ENCODE data around the gene DEXI. TPM values are rescaled to one million over a fixed set of nuclear protein-coding genes. Genes with fewer than 3 reads are reported as not detected.
"Not testable (repeated sequence)": the region's sequence is repeated elsewhere in the genome, so short reads cannot be mapped to it uniquely, and the experiment has no call there.

Gene DEXI
- total RNA-seq, 1 donor from 2014 or later = 35.8 TPM

- DNase-seq (ENCODE audit: extremely low spot score, unreplicated experiment) = no peak
- Mint-ChIP-seq H3K36me3 (ENCODE audit: unreplicated experiment) (peaks cover 20% of the 10 kb centered on the region), H3K4me1 (ENCODE audit: unreplicated experiment) (no peaks in the 10 kb centered on the region), H3K4me3 (ENCODE audit: unreplicated experiment) (no peak overlapping the region), H3K27ac (ENCODE audit: unreplicated experiment) (no peak overlapping the region), H3K27me3 (ENCODE audit: unreplicated experiment) (no peaks in the 10 kb centered on the region), H3K9me3 (ENCODE audit: unreplicated experiment) (no peaks in the 10 kb centered on the region)
- TF ChIP-seq, protein P1, sequence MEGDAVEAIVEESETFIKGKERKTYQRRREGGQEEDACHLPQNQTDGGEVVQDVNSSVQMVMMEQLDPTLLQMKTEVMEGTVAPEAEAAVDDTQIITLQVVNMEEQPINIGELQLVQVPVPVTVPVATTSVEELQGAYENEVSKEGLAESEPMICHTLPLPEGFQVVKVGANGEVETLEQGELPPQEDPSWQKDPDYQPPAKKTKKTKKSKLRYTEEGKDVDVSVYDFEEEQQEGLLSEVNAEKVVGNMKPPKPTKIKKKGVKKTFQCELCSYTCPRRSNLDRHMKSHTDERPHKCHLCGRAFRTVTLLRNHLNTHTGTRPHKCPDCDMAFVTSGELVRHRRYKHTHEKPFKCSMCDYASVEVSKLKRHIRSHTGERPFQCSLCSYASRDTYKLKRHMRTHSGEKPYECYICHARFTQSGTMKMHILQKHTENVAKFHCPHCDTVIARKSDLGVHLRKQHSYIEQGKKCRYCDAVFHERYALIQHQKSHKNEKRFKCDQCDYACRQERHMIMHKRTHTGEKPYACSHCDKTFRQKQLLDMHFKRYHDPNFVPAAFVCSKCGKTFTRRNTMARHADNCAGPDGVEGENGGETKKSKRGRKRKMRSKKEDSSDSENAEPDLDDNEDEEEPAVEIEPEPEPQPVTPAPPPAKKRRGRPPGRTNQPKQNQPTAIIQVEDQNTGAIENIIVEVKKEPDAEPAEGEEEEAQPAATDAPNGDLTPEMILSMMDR (IDR thresholded peaks at IDR 0.05) = no peak
Observed at GRCh38 chr16:10926094-10926493, 16.2 kb downstream of the DEXI start.

- not testable (repeated sequence) for H3K27ac Mint-ChIP-seq (ENCODE audit: unreplicated experiment); H3K4me3 Mint-ChIP-seq (ENCODE audit: unreplicated experiment); H3K27me3 Mint-ChIP-seq (ENCODE audit: unreplicated experiment); DNase-seq (ENCODE audit: extremely low spot score, unreplicated experiment); H3K4me1 Mint-ChIP-seq (ENCODE audit: unreplicated experiment); H3K9me3 Mint-ChIP-seq (ENCODE audit: unreplicated experiment)
- H3K36me3 Mint-ChIP-seq (ENCODE audit: unreplicated experiment) = peaks cover 20% of the 10 kb centered on the region
Observed at GRCh38 chr16:10925285-10925684, 17.0 kb downstream of the DEXI start.

DNA sequence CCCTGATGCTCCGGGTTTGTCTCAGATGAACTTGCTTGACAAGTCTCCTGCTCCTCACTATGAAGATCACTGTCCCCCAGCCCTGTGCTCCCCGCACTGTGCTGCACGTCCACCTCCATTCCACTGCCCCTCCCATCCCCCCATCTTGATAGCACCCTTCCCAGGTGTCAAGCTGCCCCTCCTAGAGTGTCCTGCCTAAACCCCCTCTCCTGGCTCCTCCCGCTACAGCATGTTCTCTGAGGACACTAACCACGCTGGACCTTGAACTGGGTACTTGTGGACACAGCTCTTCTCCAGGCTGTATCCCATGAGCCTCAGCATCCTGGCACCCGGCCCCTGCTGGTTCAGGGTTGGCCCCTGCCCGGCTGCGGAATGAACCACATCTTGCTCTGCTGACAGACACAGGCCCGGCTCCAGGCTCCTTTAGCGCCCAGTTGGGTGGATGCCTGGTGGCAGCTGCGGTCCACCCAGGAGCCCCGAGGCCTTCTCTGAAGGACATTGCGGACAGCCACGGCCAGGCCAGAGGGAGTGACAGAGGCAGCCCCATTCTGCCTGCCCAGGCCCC, 18.5 kb downstream of the DEXI start:
- Mint-ChIP-seq H3K4me1 (ENCODE audit: unreplicated experiment) (peaks cover 2% of the 10 kb centered on the region), H3K27ac (ENCODE audit: unreplicated experiment) (no peak overlapping the region), H3K27me3 (ENCODE audit: unreplicated experiment) (no peaks in the 10 kb centered on the region), H3K4me3 (ENCODE audit: unreplicated experiment) (no peak overlapping the region), H3K36me3 (ENCODE audit: unreplicated experiment) (peaks cover 16% of the 10 kb centered on the region), H3K9me3 (ENCODE audit: unreplicated experiment) (no peaks in the 10 kb centered on the region)
- TF ChIP-seq, protein P1 (IDR thresholded peaks at IDR 0.05) = no peak
- DNase-seq (ENCODE audit: extremely low spot score, unreplicated experiment) = no peak

DNA sequence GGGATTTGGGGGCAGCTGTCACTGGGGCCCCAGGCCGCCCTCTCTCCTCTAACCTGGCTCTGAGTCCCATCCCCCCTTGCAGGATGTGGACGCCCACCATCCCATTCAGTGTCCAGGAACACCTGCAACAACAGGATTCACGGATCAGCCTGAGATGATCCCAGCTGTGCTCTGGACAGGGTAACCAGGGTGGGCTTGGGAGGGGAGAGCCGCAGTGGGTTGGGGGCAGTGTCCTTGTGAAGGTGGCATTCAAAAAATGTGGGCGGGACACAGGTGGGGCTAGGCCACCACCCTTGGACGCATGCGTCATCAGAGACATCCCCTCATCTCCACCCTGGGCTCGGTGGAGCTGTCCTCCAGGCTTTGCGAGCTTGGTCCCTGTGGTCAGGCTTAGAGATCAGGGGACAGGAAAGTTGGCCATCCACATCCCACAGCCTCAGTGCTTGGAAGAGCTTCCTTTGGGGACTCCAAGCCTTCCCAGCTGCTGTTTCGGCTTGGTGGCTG, 19.1 kb downstream of the DEXI start:
- Mint-ChIP-seq H3K27ac (ENCODE audit: unreplicated experiment) (no peak overlapping the region), H3K36me3 (ENCODE audit: unreplicated experiment) (peaks cover 13% of the 10 kb centered on the region), H3K9me3 (ENCODE audit: unreplicated experiment) (no peaks in the 10 kb centered on the region), H3K4me1 (ENCODE audit: unreplicated experiment) (peaks cover 4% of the 10 kb centered on the region), H3K27me3 (ENCODE audit: unreplicated experiment) (no peaks in the 10 kb centered on the region), H3K4me3 (ENCODE audit: unreplicated experiment) (no peak overlapping the region)
- no peak for DNase-seq (ENCODE audit: extremely low spot score, unreplicated experiment)
- TF ChIP-seq, protein P1 (IDR thresholded peaks at IDR 0.05) = no peak

- H3K4me3 Mint-ChIP-seq (ENCODE audit: unreplicated experiment) = no peak overlapping the region
- no peaks in the 10 kb centered on the region for H3K27me3 Mint-ChIP-seq (ENCODE audit: unreplicated experiment)
- no peaks in the 10 kb centered on the region for H3K9me3 Mint-ChIP-seq (ENCODE audit: unreplicated experiment)
- H3K27ac Mint-ChIP-seq (ENCODE audit: unreplicated experiment) = no peak overlapping the region
- DNase-seq (ENCODE audit: extremely low spot score, unreplicated experiment) = no peak
- H3K36me3 Mint-ChIP-seq (ENCODE audit: unreplicated experiment) = peaks cover 7% of the 10 kb centered on the region
- H3K4me1 Mint-ChIP-seq (ENCODE audit: unreplicated experiment) = peaks cover 4% of the 10 kb centered on the region
- TF ChIP-seq, protein P1 (IDR thresholded peaks at IDR 0.05) = no peak
Observed at GRCh38 chr16:10922328-10923145, 19.7 kb downstream of the DEXI start.
